Nephron (organoid): ENCODE results near the gene FBXO21.

ENCODE experiments used
- H3K27ac Mint-ChIP-seq, 3 experiments: 2 replicates each; pipeline ENCODE4 v1.8.0; 2020; ENCODE audit warnings: mixed read lengths in 3 of 3, mild to moderate bottlenecking in 2 of 3, moderate library complexity in 1 of 3
- H3K27me3 Mint-ChIP-seq: 2 replicates; pipeline ENCODE4 v1.8.0; 2021; ENCODE audit warnings: low read depth, mild to moderate bottlenecking, moderate library complexity, mixed read lengths
- H3K36me3 Mint-ChIP-seq: 2 replicates; pipeline ENCODE4 v1.8.0; 2020; ENCODE audit warnings: low read depth, mixed read lengths
- H3K4me1 Mint-ChIP-seq: 2 replicates; pipeline ENCODE4 v1.8.0; 2020; ENCODE audit warnings: mixed read lengths
- H3K4me3 Mint-ChIP-seq, 3 experiments: 2 replicates each; pipeline ENCODE4 v1.8.0; 2020; ENCODE audit warnings: mild to moderate bottlenecking in 3 of 3, mixed read lengths in 3 of 3, moderate library complexity in 2 of 3
- H3K9me3 Mint-ChIP-seq: 2 replicates; pipeline ENCODE4 v1.8.0; 2020; ENCODE audit warnings: mixed read lengths
- CTCF ChIP-seq, 3 experiments: fragments of 200-600 bp; sonication (generic); IDR thresholded peaks; one replicate each; pipeline ENCODE4 v1.5.0; 2021; ENCODE audit warnings: antibody characterized with exemption in 3 of 3; ENCODE audit not compliant: unreplicated experiment in 3 of 3

Gene FBXO21

GRCh38 chr12:117093918-117094630 lies 96.2 kb downstream of the FBXO21 start:
- peaks cover 7% of the 10 kb centered on the region for H3K36me3 Mint-ChIP-seq
- H3K4me1 Mint-ChIP-seq = peaks cover 22% of the 10 kb centered on the region
- peaks cover 55% of the 10 kb centered on the region for H3K27me3 Mint-ChIP-seq
- no peak overlapping the region for H3K27ac Mint-ChIP-seq
- no peak overlapping the region for H3K4me3 Mint-ChIP-seq
- H3K9me3 Mint-ChIP-seq = peaks cover 12% of the 10 kb centered on the region
- no peak for TF ChIP-seq CTCF (IDR thresholded peaks at IDR 0.05; ENCODE audit: unreplicated experiment in 3 of 3)

- H3K4me3 Mint-ChIP-seq = no peak overlapping the region
- H3K27ac Mint-ChIP-seq = no peak overlapping the region
- H3K27me3 Mint-ChIP-seq = peaks cover 52% of the 10 kb centered on the region
- peaks cover 17% of the 10 kb centered on the region for H3K9me3 Mint-ChIP-seq
- TF ChIP-seq CTCF (IDR thresholded peaks at IDR 0.05; ENCODE audit: unreplicated experiment in 3 of 3) = no peak
- H3K36me3 Mint-ChIP-seq = peaks cover 7% of the 10 kb centered on the region
- H3K4me1 Mint-ChIP-seq = peaks cover 22% of the 10 kb centered on the region
These were observed 96.8 kb downstream of the FBXO21 start for GRCh38 chr12:117093431-117093830.

GRCh38 chr12:117092886-117093285 lies 97.4 kb downstream of the FBXO21 start:
- Mint-ChIP-seq H3K4me1 (peaks cover 20% of the 10 kb centered on the region), H3K4me3 (no peak overlapping the region), H3K36me3 (peaks cover 7% of the 10 kb centered on the region)

GRCh38 chr12:117092511-117092780 lies 97.8 kb downstream of the FBXO21 start:
- Mint-ChIP-seq H3K4me3 (no peak overlapping the region), H3K36me3 (peaks cover 7% of the 10 kb centered on the region), H3K27me3 (peaks cover 42% of the 10 kb centered on the region), H3K4me1 (peaks cover 17% of the 10 kb centered on the region), H3K9me3 (peaks cover 17% of the 10 kb centered on the region), H3K27ac (no peak overlapping the region)
- no peak for TF ChIP-seq CTCF (IDR thresholded peaks at IDR 0.05; ENCODE audit: unreplicated experiment in 3 of 3)

More at GRCh38 chr12:117092886-117093285, 97.4 kb downstream of the FBXO21 start:
- peaks cover 47% of the 10 kb centered on the region for H3K27me3 Mint-ChIP-seq
- peaks cover 17% of the 10 kb centered on the region for H3K9me3 Mint-ChIP-seq
- no peak for TF ChIP-seq CTCF (IDR thresholded peaks at IDR 0.05; ENCODE audit: unreplicated experiment in 3 of 3)
- no peak overlapping the region for H3K27ac Mint-ChIP-seq
